ENCODE measurements around the gene MINDY1.

MINDY1 gene

DNA sequence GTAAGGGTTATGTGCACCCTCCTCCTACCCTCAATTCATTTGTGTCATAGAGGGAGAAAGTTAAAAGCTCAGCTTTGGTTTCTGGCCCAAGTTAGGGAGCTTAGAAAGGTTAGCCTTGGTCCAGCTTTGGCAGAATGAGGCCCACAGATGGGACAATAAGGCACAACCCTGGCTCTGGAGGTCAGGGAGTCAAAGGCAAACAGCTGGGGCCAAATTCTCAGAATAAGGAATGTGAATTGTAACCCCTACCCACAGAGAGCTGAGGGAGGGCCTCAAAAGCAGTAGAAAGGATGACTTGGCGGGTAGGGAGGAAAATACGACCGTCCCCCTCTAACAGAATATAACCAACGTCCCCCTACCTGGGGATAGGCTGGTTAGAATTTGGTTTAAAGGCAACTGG is 41.1 kb downstream of the MINDY1 start:
- no peak for DNase-seq (ENCODE audit: low spot score)

DNA sequence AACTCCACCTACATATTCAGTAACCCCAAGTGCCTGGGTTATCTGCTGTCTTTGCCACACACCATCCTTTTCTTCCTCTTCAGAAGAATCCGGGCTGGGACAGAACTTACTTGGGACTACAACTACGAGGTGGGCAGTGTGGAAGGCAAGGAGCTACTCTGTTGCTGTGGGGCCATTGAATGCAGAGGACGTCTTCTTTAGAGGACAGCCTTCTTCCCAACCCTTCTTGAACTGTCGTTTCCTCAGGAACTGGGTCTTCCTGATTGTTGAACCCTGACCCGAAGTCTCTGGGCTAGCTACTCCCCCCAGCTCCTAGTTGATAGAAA is 42.6 kb downstream of the MINDY1 start:
- no peak for DNase-seq (ENCODE audit: low spot score)

DNA sequence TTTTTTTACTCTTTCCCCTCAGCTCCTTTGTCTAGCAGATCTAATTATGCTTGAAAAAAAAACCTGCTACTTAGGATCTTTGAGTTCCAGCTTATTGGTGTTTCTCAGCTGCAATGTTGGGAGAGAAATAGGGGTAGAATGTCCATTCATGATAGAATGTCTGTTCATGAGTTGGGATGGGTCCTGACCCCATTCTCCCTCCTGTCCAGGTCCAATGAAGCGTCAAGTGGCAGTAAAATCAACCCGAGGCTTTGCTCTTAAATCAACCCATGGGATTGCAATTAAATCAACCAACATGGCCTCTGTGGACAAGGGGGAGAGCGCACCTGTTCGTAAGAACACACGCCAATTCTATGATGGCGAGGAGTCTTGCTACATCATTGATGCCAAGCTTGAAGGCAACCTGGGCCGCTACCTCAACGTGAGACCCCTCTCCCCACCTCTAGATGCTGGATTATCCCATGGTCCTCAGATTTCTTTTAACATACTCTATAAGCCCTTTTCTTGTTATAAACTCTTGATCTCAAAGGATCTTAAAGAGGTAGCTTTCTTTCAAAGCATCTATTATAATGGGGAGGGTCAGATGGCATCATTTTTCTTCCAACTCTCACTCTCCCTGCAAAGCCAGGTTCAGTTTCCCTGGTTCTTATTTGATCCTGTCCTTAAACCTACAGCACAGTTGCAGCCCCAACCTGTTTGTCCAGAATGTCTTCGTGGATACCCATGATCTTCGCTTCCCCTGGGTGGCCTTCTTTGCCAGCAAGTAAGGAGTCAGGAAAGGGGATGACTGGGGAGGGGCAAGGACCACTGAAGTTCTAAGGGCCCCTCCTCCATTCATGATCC is 43.2 kb downstream of the MINDY1 start:
- DNase-seq (ENCODE audit: low spot score) = no peak

- DNase-seq (ENCODE audit: low spot score) = no peak
Observed at GRCh38 chr1:150961756-150962155, 44.9 kb downstream of the MINDY1 start.

DNA sequence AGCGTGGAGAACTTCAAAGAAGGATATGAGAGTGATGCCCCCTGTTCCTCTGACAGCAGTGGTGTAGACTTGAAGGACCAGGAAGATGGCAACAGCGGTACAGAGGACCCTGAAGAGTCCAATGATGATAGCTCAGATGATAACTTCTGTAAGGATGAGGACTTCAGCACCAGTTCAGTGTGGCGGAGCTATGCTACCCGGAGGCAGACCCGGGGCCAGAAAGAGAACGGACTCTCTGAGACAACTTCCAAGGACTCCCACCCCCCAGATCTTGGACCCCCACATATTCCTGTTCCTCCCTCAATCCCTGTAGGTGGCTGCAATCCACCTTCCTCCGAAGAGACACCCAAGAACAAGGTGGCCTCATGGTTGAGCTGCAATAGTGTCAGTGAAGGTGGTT is 46.1 kb downstream of the MINDY1 start:
- DNase-seq (ENCODE audit: low spot score) = no peak

GRCh38 chr1:150957666-150958065 is 49.0 kb downstream of the MINDY1 start:
- DNase-seq (ENCODE audit: low spot score) = no peak

DNA sequence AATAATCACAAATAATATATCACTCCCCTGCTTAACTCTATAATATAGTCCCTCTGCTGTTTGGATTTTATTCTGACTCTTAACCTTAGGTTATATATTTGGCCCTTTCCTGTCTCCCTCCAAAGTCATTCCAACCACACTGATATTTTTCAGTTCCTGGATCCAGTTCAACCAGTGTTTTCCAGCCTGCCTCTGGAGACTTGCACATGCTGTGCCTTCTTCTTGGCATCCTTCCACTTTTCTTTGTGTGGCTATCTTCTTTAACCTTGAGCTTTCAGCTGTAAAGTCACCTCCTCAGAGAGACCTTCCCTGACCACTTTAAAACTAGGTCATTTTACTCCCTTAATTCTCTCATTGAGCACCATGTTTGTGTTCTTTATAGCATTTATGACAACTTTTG is 51.4 kb downstream of the MINDY1 start:
- no peak for DNase-seq (ENCODE audit: low spot score)

DNA sequence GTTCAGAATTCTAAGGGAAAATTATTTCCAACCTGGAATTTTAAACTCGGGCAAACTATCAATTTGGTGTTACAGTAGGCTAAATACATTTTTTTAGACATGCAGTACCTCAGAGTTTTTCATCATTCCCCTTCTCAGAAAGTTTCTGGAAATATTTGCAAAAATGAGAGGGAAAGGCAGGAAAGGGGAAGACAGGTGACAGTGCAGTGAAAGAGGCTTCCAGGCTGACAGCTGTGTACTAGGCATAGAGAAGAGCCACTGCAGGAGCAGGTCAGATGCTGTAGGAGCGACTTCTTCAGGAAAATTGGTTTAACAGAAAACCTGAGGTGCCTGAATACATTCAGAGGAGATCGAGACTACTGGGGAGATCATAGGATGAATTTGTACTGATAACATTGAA is 52.0 kb downstream of the MINDY1 start:
- DNase-seq (ENCODE audit: low spot score) = no peak

Data from iPS-NIHi11 (cell line).